ENCODE results near the gene ZMYM3. TPM values are rescaled to one million over a fixed set of nuclear protein-coding genes. Genes with fewer than 3 reads are reported as not detected.
"Not testable (repeated sequence)": the region's sequence is repeated elsewhere in the genome, so short reads cannot be mapped to it uniquely, and the experiment has no call there.

Gene ZMYM3
- total and polyA plus RNA-seq, 8 donors, result 4.5 to 15.9 (median 9.9) TPM

GRCh38 chrX:71283403-71284143, 29.6 kb upstream of the ZMYM3 start, which contains the start of gene NONO:
Gene NONO (plus strand): TSS chrX:71283635. CDS start chrX:71290638, 7,003 bp downstream.
- H3K36me3 ChIP-seq, result no peaks in the 10 kb centered on the region
- H3K27me3 ChIP-seq, result no peaks in the 10 kb centered on the region
- peaks cover 0 to 3% (median 0%) of the 10 kb centered on the region in 3 donors for H3K4me1 ChIP-seq
- DNase-seq (peak; percentile 78 to 93 (median 89)), FAIRE-seq (peak; percentile 94), ATAC-seq (peak; percentile 92 to 97 (median 94))
- 0 to 32% methylated on average over 56 to 57 of the region's 57 CpGs for WGBS, 2 donors
- H3K27ac ChIP-seq, result peak within 1 kb of the TSS; percentile 65 to 86 (median 83)
- H3K9me3 ChIP-seq, result no peaks in the 10 kb centered on the region
- intact Hi-C loops (cut with DNase I), result no loop called here
- TF ChIP-seq, protein P1, sequence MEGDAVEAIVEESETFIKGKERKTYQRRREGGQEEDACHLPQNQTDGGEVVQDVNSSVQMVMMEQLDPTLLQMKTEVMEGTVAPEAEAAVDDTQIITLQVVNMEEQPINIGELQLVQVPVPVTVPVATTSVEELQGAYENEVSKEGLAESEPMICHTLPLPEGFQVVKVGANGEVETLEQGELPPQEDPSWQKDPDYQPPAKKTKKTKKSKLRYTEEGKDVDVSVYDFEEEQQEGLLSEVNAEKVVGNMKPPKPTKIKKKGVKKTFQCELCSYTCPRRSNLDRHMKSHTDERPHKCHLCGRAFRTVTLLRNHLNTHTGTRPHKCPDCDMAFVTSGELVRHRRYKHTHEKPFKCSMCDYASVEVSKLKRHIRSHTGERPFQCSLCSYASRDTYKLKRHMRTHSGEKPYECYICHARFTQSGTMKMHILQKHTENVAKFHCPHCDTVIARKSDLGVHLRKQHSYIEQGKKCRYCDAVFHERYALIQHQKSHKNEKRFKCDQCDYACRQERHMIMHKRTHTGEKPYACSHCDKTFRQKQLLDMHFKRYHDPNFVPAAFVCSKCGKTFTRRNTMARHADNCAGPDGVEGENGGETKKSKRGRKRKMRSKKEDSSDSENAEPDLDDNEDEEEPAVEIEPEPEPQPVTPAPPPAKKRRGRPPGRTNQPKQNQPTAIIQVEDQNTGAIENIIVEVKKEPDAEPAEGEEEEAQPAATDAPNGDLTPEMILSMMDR (IDR thresholded peaks at IDR 0.05), result no peak
- peak within 1 kb of the TSS; percentile 30 to 57 (median 46) for H3K4me3 ChIP-seq

DNA sequence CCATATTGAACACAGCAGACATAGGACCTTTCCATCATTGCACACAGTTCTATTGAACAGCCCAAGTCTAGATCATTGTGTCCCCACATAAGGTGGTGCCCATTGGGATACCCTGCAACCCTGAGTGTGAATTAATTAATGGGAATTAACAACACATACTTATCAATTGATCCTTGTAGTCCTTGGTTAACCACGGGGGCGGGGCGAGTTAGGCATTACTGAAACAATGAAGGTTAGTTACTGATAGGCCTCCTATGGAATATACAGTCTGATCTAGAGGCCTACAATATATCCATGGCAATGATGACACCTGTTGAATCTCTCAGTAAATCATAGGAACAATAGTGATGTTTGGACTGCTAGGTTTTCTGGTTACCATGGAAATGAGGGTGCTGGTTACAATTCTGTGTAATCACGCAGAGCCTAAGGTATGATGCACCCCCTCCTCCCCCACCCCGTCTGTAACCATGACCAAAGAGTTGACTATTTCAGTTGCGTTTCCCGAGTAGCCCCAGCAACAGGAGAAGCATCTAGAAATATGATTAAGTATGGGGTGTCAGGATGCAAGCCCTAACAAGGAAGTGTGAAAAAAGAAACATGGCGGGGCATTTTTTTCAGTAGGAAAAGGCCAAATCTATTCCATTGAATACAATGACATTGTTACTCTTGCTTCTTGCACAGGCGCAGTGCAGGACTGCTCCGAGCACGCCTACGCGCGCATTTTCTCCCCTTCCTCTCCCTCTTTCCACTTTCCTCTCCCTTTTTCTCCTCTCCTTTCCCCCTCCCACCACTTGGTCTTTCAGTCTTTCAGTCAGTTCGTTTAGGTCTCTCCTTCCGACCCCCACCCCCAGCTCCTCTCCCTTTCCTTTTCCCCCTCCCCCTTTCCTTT, 28.8 kb upstream of the ZMYM3 start:
- peak; percentile 57 to 77 (median 72) for ATAC-seq
- no peak for FAIRE-seq
- DNase-seq, result no peak
- TF ChIP-seq, protein P1 (IDR thresholded peaks at IDR 0.05), result no peak
- 15 to 44% methylated on average over 16 of the region's 16 CpGs for WGBS, 2 donors
- Histone ChIP-seq H3K4me3 (peak overlapping the region in 2 of 4 donors; percentile 41 to 45), H3K36me3 (no peaks in the 10 kb centered on the region), H3K27ac (peak overlapping the region; percentile 40 to 84 (median 78)), H3K9me3 (no peaks in the 10 kb centered on the region), H3K4me1 (peaks cover 0 to 3% (median 0%) of the 10 kb centered on the region in 3 donors), H3K27me3 (no peaks in the 10 kb centered on the region)
- intact Hi-C loops (cut with DNase I), result no loop called here

DNA sequence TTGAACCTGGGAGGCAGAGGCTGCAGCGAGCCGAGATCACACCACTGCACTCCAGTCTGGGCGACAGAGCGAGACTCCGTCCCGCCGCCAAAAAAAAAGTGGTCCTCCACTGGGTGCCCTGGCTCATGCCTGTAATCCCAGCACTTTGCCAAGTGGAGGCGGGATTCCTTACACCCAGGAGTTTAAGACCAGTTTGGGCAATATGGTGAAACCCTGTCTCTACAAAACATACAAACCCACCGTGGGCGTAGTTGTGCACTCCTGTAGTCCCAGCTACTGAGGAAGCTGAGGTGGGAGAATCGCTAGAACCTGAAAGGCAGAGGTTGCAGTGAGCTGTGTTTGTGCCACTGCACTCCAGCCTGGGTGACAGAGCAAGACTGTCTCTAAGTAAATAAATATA, 27.4 kb upstream of the ZMYM3 start:
- WGBS, 2 donors, result 94 to 97% methylated on average over 11 of the region's 11 CpGs
- FAIRE-seq; H3K9me3 ChIP-seq; H3K4me3 ChIP-seq; intact Hi-C loops (cut with DNase I); DNase-seq; H3K36me3 ChIP-seq; H3K27me3 ChIP-seq; H3K4me1 ChIP-seq; H3K27ac ChIP-seq; ATAC-seq: not testable (repeated sequence)

DNA sequence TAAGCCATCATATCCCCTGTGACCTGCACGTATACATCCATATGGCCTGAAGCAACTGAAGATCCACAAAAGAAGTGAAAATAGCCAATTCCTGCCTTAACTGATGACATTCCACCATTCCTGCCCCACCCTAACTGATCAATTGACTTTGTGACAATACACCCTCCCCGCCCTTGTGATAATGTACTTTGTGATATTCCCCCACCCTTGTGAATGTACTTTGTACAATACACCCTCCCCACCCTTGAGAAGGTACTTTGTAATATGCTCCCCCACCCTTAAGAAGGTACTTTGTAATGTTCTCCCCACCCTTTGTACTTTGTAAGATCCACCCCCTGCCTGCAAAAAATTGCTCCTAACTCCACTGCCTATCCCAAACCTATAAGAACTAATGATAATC, 18.4 kb upstream of the ZMYM3 start:
- H3K4me3 ChIP-seq; H3K27ac ChIP-seq; intact Hi-C loops (cut with DNase I); DNase-seq; H3K4me1 ChIP-seq; H3K36me3 ChIP-seq; H3K9me3 ChIP-seq; FAIRE-seq; H3K27me3 ChIP-seq; ATAC-seq: not testable (repeated sequence)
- 86 to 98% methylated on average over 2 of the region's 2 CpGs for WGBS, 2 donors

- Histone ChIP-seq H3K4me1 (no peaks in the 10 kb centered on the region), H3K27ac (no peak overlapping the region), H3K36me3 (no peaks in the 10 kb centered on the region), H3K27me3 (no peaks in the 10 kb centered on the region), H3K9me3 (no peaks in the 10 kb centered on the region), H3K4me3 (no peak overlapping the region)
- FAIRE-seq, result no peak
- WGBS, 2 donors, result 77 to 92% methylated on average over 19 of the region's 19 CpGs
- intact Hi-C loops (cut with DNase I), result no loop called here
- no peak for DNase-seq
- ATAC-seq, result no peak
- TF ChIP-seq, protein P1 (IDR thresholded peaks at IDR 0.05), result no peak
These were observed 16.0 kb upstream of the ZMYM3 start for GRCh38 chrX:71269801-71270395.

DNA sequence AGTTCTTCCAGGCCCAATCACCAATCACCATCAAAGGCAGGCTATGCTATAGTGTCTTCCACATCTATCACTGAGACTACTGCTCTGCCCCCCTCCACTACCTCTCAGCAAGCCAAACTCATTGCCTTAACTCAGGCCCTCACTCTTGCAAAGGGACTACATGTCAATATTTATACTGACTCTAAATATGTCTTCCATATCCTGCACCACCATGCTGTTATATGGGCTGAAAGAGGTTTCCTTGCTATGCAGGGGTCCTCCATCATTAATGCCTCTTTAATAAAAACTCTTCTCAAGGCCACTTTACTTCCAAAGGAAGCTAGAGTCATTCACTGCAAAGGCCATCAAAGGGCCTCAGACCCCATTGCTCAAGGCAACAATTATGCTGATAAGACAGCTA, 14.7 kb upstream of the ZMYM3 start:
- H3K4me3 ChIP-seq; FAIRE-seq; H3K27me3 ChIP-seq; intact Hi-C loops (cut with DNase I); DNase-seq; H3K9me3 ChIP-seq; H3K36me3 ChIP-seq; ATAC-seq; H3K27ac ChIP-seq; H3K4me1 ChIP-seq: not testable (repeated sequence)
